H1 (cell line): ENCODE data around the gene ALDH7A1.

Source experiments
- BACH1 ChIP-seq: IDR thresholded peaks from 2 replicates; pipeline ENCODE4 v1.6.1; 2012; ENCODE audit warnings: low read length, improper control_type of control experiment
- CTCF ChIP-seq, 3 experiments: IDR thresholded peaks; 1 replicate in 2 of 3; 2 replicates in 1 of 3; pipeline versions ENCODE4 v1.5.1 to v1.6.1; 2011; ENCODE audit warnings: low read length in 3 of 3, mild to moderate bottlenecking in 3 of 3, inconsistent platforms in 2 of 3, low read depth in 1 of 3, moderate library complexity in 1 of 3; ENCODE audit not compliant: insufficient read depth in 1 of 3; ENCODE audit errors: control extremely low read depth in 1 of 3
- EP300 ChIP-seq, 2 experiments: IDR thresholded peaks; 1 replicate in 1 of 2; 2 replicates in 1 of 2; pipeline ENCODE4 v1.6.1; 2011 to 2012; ENCODE audit warnings: low read depth in 2 of 2, low read length in 2 of 2, mild to moderate bottlenecking in 2 of 2, borderline replicate concordance in 1 of 2, inconsistent platforms in 1 of 2, moderate library complexity in 1 of 2
- JUN ChIP-seq: IDR thresholded peaks from 2 replicates; pipeline ENCODE4 v1.6.1; 2011; ENCODE audit warnings: low read depth, mild to moderate bottlenecking, improper control_type of control experiment, low read length
- JUND ChIP-seq: IDR thresholded peaks from 2 replicates; pipeline ENCODE4 v1.6.1; 2011; ENCODE audit warnings: mild to moderate bottlenecking, improper control_type of control experiment, low read length
- NANOG ChIP-seq: IDR thresholded peaks from 2 replicates; pipeline ENCODE4 v1.6.1; 2011; ENCODE audit warnings: low read length, low read depth, mild to moderate bottlenecking, inconsistent platforms; ENCODE audit not compliant: insufficient read depth, poor library complexity, severe bottlenecking
- NRF1 ChIP-seq: IDR thresholded peaks from 2 replicates; pipeline ENCODE4 v1.6.1; 2011; ENCODE audit warnings: mild to moderate bottlenecking, low read depth, low read length, improper control_type of control experiment
- PHF8 ChIP-seq: fragments of 200-600 bp; sonication (generic); conservative IDR thresholded peaks from 2 replicates; pipeline ENCODE4 v1.7.1; 2012; ENCODE audit warnings: low read depth, mild to moderate bottlenecking, inconsistent platforms, low read length, moderate library complexity
- POLR2A ChIP-seq, 2 experiments: IDR thresholded peaks; 1 replicate in 1 of 2; 2 replicates in 1 of 2; pipeline ENCODE4 v1.6.1; 2011; ENCODE audit warnings: low read depth in 2 of 2, low read length in 2 of 2, mild to moderate bottlenecking in 2 of 2; ENCODE audit errors: control extremely low read depth in 1 of 2
- POLR2AphosphoS5 ChIP-seq: IDR thresholded peaks from 2 replicates; pipeline ENCODE4 v1.6.1; 2011; ENCODE audit warnings: low read depth, low read length
- SIX5 ChIP-seq: IDR thresholded peaks from 2 replicates; pipeline ENCODE4 v1.6.1; 2011; ENCODE audit warnings: mild to moderate bottlenecking, low read depth, low read length
- TAF7 ChIP-seq: optimal IDR thresholded peaks from 2 replicates; pipeline ENCODE3; 2011; ENCODE audit warnings: low read depth, mild to moderate bottlenecking, inconsistent platforms, low read length, moderate library complexity, borderline replicate concordance

DNA sequence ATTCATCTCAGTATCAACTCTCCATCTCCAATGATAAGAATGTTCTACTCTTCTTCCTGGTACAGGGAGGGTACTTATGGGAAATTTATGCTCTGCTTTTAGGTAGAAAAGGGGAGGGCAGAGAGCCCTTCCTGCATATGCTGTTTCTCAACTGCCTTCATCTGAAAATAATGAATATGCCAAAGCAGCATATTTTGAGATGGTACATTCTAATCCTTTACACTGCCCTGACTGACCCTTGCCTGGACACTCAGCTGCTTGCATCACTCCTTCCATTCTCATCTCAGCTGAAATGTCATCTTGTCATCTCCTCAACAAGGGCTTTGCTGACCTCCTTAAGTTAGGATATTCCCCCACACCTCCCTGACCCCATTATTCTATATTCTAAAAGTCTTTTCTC, 68.5 kb downstream of the ALDH7A1 start:
- TF ChIP-seq EP300 (IDR thresholded peaks at IDR 0.05; ENCODE audit: borderline replicate concordance in 1 of 2, low read depth in 2 of 2, low read length in 2 of 2) = no peak
- TF ChIP-seq CTCF (IDR thresholded peaks at IDR 0.05; ENCODE audit: control extremely low read depth in 1 of 3, insufficient read depth in 1 of 3, low read depth in 1 of 3, low read length in 3 of 3) = no peak
- TF ChIP-seq SIX5 = no peak
- TF ChIP-seq POLR2AphosphoS5 = no peak
- no peak for TF ChIP-seq POLR2A (IDR thresholded peaks at IDR 0.05; ENCODE audit: control extremely low read depth in 1 of 2, low read depth in 2 of 2, low read length in 2 of 2)
- TF ChIP-seq BACH1 = no peak
- no peak for TF ChIP-seq JUN
- TF ChIP-seq NRF1 = no peak
- no peak for TF ChIP-seq NANOG
- no peak for TF ChIP-seq JUND
- no peak for TF ChIP-seq PHF8
- no peak for TF ChIP-seq TAF7
